SK-N-SH (cell line): Measurements from ENCODE around the gene SLC35F4. TPM values are rescaled to one million over a fixed set of nuclear protein-coding genes. Genes with fewer than 3 reads are reported as not detected.
A peak's percentile ranks its signal among the peaks of the same experiment; 100 is the strongest.

Experiments
- CTCF ChIA-PET: fragments of 300-600, 350-600 bp; formaldehyde crosslinking; extraction: SDS; loops from one replicate; lab custom pipeline; 2021; lab: Yijun Ruan, JAX
- POLR2A ChIA-PET: fragments of 350-600 bp; sonication (Branson Sonifier 250); formaldehyde crosslinking; extraction: SDS; loops from one replicate; lab custom pipeline; 2020; ENCODE audit warnings: antibody characterized with exemption, inconsistent platforms; lab: Yijun Ruan, JAX
- DNase-seq: peaks from one replicate; pipeline ENCODE4 v3.0.0; 2012
- H2AFZ ChIP-seq: fragments of 200-600 bp; sonication (generic); 2 replicates; pipeline ENCODE4 v1.8.1; 2016; ENCODE audit warnings: antibody characterized with exemption, mild to moderate bottlenecking, low read depth
- H3F3A ChIP-seq: fragments of 200-600 bp; sonication (generic); replicated peaks from 2 replicates; pipeline ENCODE3; 2016; ENCODE audit warnings: antibody characterized with exemption, mild to moderate bottlenecking; ENCODE audit not compliant: insufficient read depth
- H3K27ac ChIP-seq, 2 experiments: fragments of 200-500 bp in 1 of 2; fragments of 200-600 bp in 1 of 2; sonication (Bioruptor generic) in 1 of 2; sonication (generic), shearing (Covaris generic) in 1 of 2; 2 replicates each; pipeline versions ENCODE4 v1.5.1 to v1.6.1; 2014 to 2016; ENCODE audit warnings: low read depth in 2 of 2, inconsistent platforms in 1 of 2, low read length in 1 of 2, mild to moderate bottlenecking in 1 of 2, mixed read lengths in 1 of 2
- H3K27me3 ChIP-seq: fragments of 200-600 bp; sonication (generic), shearing (Covaris generic); 2 replicates; pipeline ENCODE4 v1.6.1; 2016; ENCODE audit warnings: mixed run types; ENCODE audit not compliant: insufficient read depth
- H3K36me3 ChIP-seq, 2 experiments: fragments of 200-500 bp in 1 of 2; fragments of 200-600 bp in 1 of 2; sonication (Bioruptor generic) in 1 of 2; sonication (generic) in 1 of 2; replicated peaks in 1 of 2; 2 replicates each; pipeline versions ENCODE3 to v1.5.1; 2014 to 2016; ENCODE audit warnings: low read length in 1 of 2, mild to moderate bottlenecking in 1 of 2; ENCODE audit not compliant: insufficient read depth in 2 of 2, control insufficient read depth in 1 of 2
- H3K4me1 ChIP-seq, 2 experiments: fragments of 200-500 bp in 1 of 2; fragments of 200-600 bp in 1 of 2; sonication (Bioruptor generic) in 1 of 2; sonication (generic), shearing (Covaris generic) in 1 of 2; 2 replicates each; pipeline versions ENCODE4 v1.5.1 to v1.6.1; 2014 to 2016; ENCODE audit warnings: low read depth in 1 of 2, low read length in 1 of 2, mixed run types in 1 of 2; ENCODE audit not compliant: insufficient read depth in 2 of 2, control insufficient read depth in 1 of 2
- H3K4me2 ChIP-seq: fragments of 200-600 bp; sonication (generic), shearing (Covaris generic); 2 replicates; pipeline ENCODE4 v1.6.1; 2017; ENCODE audit warnings: mixed run types
- H3K4me3 ChIP-seq, 2 experiments: fragments of 200-500 bp in 1 of 2; fragments of 200-600 bp in 1 of 2; sonication (Bioruptor generic) in 1 of 2; sonication (generic), shearing (Covaris generic) in 1 of 2; 2 replicates each; pipeline versions ENCODE4 v1.5.1 to v1.8.1; 2014 to 2016; ENCODE audit warnings: low read depth in 2 of 2, inconsistent platforms in 1 of 2, low read length in 1 of 2, mild to moderate bottlenecking in 1 of 2, mixed read lengths in 1 of 2, moderate library complexity in 1 of 2
- H3K79me2 ChIP-seq: fragments of 200-600 bp; sonication (generic); 2 replicates; pipeline ENCODE4 v1.8.1; 2017; ENCODE audit warnings: mild to moderate bottlenecking; ENCODE audit not compliant: insufficient read depth
- H3K9ac ChIP-seq: fragments of 200-600 bp; sonication (generic); 2 replicates; pipeline ENCODE4 v1.6.1; 2017; ENCODE audit warnings: mixed run types
- H3K9me2 ChIP-seq: fragments of 200-600 bp; sonication (generic); 2 replicates; pipeline ENCODE4 v1.6.1; 2017; ENCODE audit warnings: mixed run types
- H3K9me3 ChIP-seq: fragments of 200-600 bp; sonication (generic); 2 replicates; pipeline ENCODE4 v1.6.1; 2017; ENCODE audit warnings: mixed run types, mild to moderate bottlenecking, moderate library complexity
- H4K20me1 ChIP-seq: fragments of 200-600 bp; sonication (generic); 2 replicates; pipeline ENCODE4 v1.6.1; 2017; ENCODE audit warnings: mild to moderate bottlenecking, mixed run types; ENCODE audit not compliant: insufficient read depth
- CTCF ChIP-seq: fragments of 200-600 bp; sonication (generic); IDR thresholded peaks from 2 replicates; pipeline ENCODE4 v1.6.1; 2017; ENCODE audit warnings: antibody characterized with exemption, mild to moderate bottlenecking, moderate library complexity
- EP300 ChIP-seq, 2 experiments: IDR thresholded peaks; 2 replicates each; pipeline versions ENCODE4 v1.4.0 to v1.6.1; 2012; ENCODE audit warnings: borderline replicate concordance in 1 of 2, low read depth in 1 of 2, low read length in 1 of 2
- EZH2phosphoT487 ChIP-seq: fragments of 200-600 bp; sonication (generic); IDR thresholded peaks from 2 replicates; pipeline ENCODE4 v1.6.1; 2017; ENCODE audit warnings: low read depth, mixed run types, mild to moderate bottlenecking, antibody characterized with exemption, moderate library complexity, borderline replicate concordance
- FOSL2 ChIP-seq: IDR thresholded peaks from 2 replicates; pipeline ENCODE4 v1.4.0; 2012; ENCODE audit warnings: low read depth, mild to moderate bottlenecking, moderate library complexity, borderline replicate concordance
- FOXM1 ChIP-seq: IDR thresholded peaks from 2 replicates; pipeline ENCODE4 v1.4.0; 2012; ENCODE audit warnings: low read depth, mild to moderate bottlenecking
- GATA2 ChIP-seq: sonication (generic); formaldehyde crosslinking; IDR thresholded peaks from 2 replicates; pipeline ENCODE4 v1.5.0; 2020; ENCODE audit warnings: mild to moderate bottlenecking, missing genetic modification reagents
- JUND ChIP-seq: IDR thresholded peaks from 2 replicates; pipeline ENCODE4 v1.4.0; 2012
- MAX ChIP-seq: IDR thresholded peaks from 2 replicates; pipeline ENCODE4 v1.4.0; 2012; ENCODE audit warnings: low read depth
- MXI1 ChIP-seq: IDR thresholded peaks from 2 replicates; pipeline ENCODE4 v1.6.1; 2012; ENCODE audit warnings: mild to moderate bottlenecking, low read depth, low read length, improper control_type of control experiment
- NFIC ChIP-seq: IDR thresholded peaks from 2 replicates; pipeline ENCODE4 v1.4.0; 2012; ENCODE audit warnings: borderline replicate concordance
- NRF1 ChIP-seq: IDR thresholded peaks from 2 replicates; pipeline ENCODE4 v1.6.1; 2012; ENCODE audit warnings: low read depth, mild to moderate bottlenecking, low read length
- PBX3 ChIP-seq: IDR thresholded peaks from 2 replicates; pipeline ENCODE4; 2012
- RAD21 ChIP-seq: IDR thresholded peaks from 2 replicates; pipeline ENCODE4 v1.6.1; 2012; ENCODE audit warnings: mild to moderate bottlenecking, low read length
- RCOR1 ChIP-seq: fragments of 150-350 bp; IDR thresholded peaks from 2 replicates; pipeline ENCODE4 v1.6.1; 2017; ENCODE audit warnings: antibody characterized with exemption, low read length
- RXRA ChIP-seq: IDR thresholded peaks from 2 replicates; pipeline ENCODE4 v1.4.0; 2012; ENCODE audit warnings: low read depth, mild to moderate bottlenecking, borderline replicate concordance
- TEAD4 ChIP-seq: IDR thresholded peaks from 2 replicates; pipeline ENCODE4 v1.4.0; 2012; ENCODE audit warnings: mild to moderate bottlenecking, borderline replicate concordance; ENCODE audit not compliant: insufficient read depth
- USF1 ChIP-seq: IDR thresholded peaks from 2 replicates; pipeline ENCODE4 v1.4.0; 2012; ENCODE audit warnings: low read depth, borderline replicate concordance
- USF2 ChIP-seq: fragments of 150-350 bp; IDR thresholded peaks from 2 replicates; pipeline ENCODE4 v1.6.1; 2017; ENCODE audit warnings: antibody characterized with exemption, low read length, low read depth, borderline replicate concordance
- YY1 ChIP-seq: IDR thresholded peaks from 2 replicates; pipeline ENCODE4 v1.4.0; 2012; ENCODE audit warnings: low read depth, mild to moderate bottlenecking
- WGBS: methylation state at CpG from one replicate; pipeline ENCODE4 v1.1.6; 2017; ENCODE audit warnings: low lambda C conversion rate; 5-methylcytosine and 5-hydroxymethylcytosine counted together
- polyA plus RNA-seq, 3 experiments: library from polyadenylated mRNA; depleted of rRNA; stranded (reverse); fragments of >200 nt; gene quantifications; 2 replicates each; pipeline ENCODE4 v1.2.3, GENCODE V29; 2012

Gene SLC35F4
- polyA plus RNA-seq, 1 of the 3 experiments (the other 2 are of a cell fraction) = not detected

GRCh38 chr14:57845802-57846531 is 19.9 kb downstream of the SLC35F4 start:
- POLR2A ChIA-PET = no interaction called here
- no peaks in the 10 kb centered on the region for H3K36me3 ChIP-seq
- 3% methylated on average over 3 of the region's 3 CpGs for WGBS
- no peak for DNase-seq
- CTCF ChIA-PET = no interaction called here
- H3K9me2 ChIP-seq = no peaks in the 10 kb centered on the region
- H3K9ac ChIP-seq = no peak overlapping the region
- H4K20me1 ChIP-seq = no peaks in the 10 kb centered on the region
- no peaks in the 10 kb centered on the region for H3K9me3 ChIP-seq
- TF ChIP-seq USF1 = no peak
- TF ChIP-seq USF2 = no peak
- no peak for TF ChIP-seq NFIC
- TF ChIP-seq RCOR1 = no peak
- TF ChIP-seq MAX = no peak
- no peak for TF ChIP-seq PBX3
- TF ChIP-seq GATA2 (CRISPR knock-in tag) = no peak
- TF ChIP-seq EP300 (IDR thresholded peaks at IDR 0.05; ENCODE audit: borderline replicate concordance in 1 of 2, low read depth in 1 of 2, low read length in 1 of 2) = no peak
- TF ChIP-seq TEAD4 = no peak
- no peak for TF ChIP-seq YY1
- no peak for TF ChIP-seq JUND
- no peak for TF ChIP-seq NRF1
- TF ChIP-seq FOXM1 = no peak
- no peak for TF ChIP-seq CTCF
- TF ChIP-seq EZH2phosphoT487 = no peak
- no peak for TF ChIP-seq RXRA
- TF ChIP-seq FOSL2 = no peak
- TF ChIP-seq RAD21 = no peak
- no peak for TF ChIP-seq MXI1
- peak overlapping the region in 1 of 2 experiments; percentile 63; a peak in 1 of 4 replicates for H3K27ac ChIP-seq
- no peak overlapping the region for H3K4me3 ChIP-seq
- no peaks in the 10 kb centered on the region for H3K79me2 ChIP-seq
- no peaks in the 10 kb centered on the region; the same call in 1 of the 2 replicates for H3K27me3 ChIP-seq
- no peak overlapping the region for H3K4me2 ChIP-seq
- no peaks in the 10 kb centered on the region for H3F3A ChIP-seq
- peaks cover 0 to 17% of the 10 kb centered on the region in 2 experiments; a peak in 2 of 4 replicates for H3K4me1 ChIP-seq
- H2AFZ ChIP-seq = no peak overlapping the region
